GM12801 (cell line): ENCODE data around the gene MTOR.

ENCODE experiments used
- TF ChIP-seq, protein P1 (sequence below): IDR thresholded peaks from one replicate; pipeline ENCODE4 v1.5.1; 2011; ENCODE audit warnings: control low read depth; ENCODE audit not compliant: insufficient read length; ENCODE audit errors: extremely low read depth

Gene MTOR

DNA sequence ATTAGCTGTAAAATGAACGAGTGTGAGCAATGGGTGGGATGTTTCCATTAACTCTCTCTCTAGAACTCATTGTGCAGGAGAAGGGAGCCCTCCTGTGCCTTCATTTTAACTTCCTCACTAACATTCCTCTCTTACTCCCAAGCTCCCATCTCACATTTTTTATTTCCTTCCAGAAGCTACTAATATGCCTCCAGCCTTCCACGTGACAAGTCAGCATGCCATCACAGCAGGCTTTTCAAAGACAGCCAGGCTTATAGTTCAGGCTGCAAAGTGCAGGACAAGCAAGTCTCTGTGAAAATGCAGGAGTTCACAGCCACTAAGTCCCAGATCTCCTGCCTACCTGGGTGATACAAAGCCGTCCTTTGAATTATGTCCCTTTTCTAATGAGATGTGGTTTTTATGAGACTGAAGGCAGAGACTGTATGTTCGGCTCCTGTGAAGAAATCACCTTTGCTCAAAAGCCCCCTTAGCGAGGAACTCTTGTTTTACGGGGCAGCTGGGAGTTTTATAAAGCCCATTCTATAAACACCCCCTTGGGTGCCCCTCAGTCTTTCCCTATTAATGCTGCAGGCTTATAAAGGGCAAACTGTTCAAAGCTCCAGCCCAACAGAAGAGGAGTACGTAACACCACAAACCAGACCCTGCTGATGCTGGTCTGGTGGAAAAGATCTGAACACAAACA is 87.9 kb downstream of the MTOR start:
- TF ChIP-seq, protein P1, sequence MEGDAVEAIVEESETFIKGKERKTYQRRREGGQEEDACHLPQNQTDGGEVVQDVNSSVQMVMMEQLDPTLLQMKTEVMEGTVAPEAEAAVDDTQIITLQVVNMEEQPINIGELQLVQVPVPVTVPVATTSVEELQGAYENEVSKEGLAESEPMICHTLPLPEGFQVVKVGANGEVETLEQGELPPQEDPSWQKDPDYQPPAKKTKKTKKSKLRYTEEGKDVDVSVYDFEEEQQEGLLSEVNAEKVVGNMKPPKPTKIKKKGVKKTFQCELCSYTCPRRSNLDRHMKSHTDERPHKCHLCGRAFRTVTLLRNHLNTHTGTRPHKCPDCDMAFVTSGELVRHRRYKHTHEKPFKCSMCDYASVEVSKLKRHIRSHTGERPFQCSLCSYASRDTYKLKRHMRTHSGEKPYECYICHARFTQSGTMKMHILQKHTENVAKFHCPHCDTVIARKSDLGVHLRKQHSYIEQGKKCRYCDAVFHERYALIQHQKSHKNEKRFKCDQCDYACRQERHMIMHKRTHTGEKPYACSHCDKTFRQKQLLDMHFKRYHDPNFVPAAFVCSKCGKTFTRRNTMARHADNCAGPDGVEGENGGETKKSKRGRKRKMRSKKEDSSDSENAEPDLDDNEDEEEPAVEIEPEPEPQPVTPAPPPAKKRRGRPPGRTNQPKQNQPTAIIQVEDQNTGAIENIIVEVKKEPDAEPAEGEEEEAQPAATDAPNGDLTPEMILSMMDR = no peak

DNA sequence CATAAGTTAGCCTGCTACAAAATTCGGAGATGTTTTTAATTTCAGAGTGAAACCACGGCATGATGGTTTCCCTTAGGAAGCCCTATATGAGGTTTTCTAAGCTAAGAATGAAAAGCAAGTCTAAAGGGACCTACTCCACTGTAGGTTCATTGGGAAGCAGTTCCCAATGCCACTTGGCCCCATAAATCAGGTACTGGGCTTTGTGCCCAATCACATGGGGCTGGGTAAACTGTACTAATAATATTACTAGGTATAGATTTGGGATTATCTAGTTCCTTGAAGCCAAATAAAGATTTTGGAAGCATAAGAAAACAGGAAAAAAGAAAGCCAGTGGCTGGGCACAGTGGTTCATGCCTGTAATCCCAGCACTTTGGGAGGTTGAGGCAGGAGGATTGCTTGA is 92.2 kb downstream of the MTOR start:
- TF ChIP-seq, protein P1 = no peak

DNA sequence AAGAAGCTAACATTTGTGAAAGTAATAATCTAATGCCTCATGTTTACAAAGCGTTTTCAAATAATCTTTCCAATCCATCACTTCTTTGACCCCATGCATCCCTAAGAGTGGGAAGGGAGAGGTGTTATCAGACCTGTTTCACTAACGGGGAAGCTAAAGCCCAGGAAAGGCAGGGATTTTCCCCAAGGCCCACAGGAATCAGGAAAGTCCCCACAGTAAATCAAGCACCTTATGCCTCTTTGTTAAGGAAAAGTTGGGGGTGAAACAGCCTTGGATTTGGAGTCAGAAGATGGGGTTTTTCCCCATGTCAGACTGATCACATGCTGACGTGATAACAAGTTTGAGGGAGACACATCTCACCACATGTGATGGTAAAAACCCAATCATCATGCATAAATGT is 93.1 kb downstream of the MTOR start:
- TF ChIP-seq, protein P1 = no peak

DNA sequence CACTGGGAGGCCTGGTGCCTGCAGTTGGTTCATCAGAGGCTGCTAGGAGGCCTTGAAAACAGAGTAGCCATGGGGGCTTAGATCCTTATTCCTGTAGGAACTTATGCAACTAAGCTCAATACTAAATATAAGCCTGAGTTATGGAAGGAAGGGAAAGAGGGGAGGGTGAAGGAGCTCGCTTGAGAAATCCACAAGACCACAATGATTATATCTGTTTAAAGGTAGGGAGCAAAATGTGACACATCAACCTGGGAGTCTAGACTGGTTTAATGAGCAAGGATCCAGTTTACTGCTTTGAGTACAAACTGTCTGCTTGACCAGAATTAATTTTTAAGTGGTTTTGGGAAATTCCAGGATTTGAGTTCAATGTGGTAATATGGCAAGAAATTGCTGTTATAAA is 93.6 kb downstream of the MTOR start:
- TF ChIP-seq, protein P1 = no peak

DNA sequence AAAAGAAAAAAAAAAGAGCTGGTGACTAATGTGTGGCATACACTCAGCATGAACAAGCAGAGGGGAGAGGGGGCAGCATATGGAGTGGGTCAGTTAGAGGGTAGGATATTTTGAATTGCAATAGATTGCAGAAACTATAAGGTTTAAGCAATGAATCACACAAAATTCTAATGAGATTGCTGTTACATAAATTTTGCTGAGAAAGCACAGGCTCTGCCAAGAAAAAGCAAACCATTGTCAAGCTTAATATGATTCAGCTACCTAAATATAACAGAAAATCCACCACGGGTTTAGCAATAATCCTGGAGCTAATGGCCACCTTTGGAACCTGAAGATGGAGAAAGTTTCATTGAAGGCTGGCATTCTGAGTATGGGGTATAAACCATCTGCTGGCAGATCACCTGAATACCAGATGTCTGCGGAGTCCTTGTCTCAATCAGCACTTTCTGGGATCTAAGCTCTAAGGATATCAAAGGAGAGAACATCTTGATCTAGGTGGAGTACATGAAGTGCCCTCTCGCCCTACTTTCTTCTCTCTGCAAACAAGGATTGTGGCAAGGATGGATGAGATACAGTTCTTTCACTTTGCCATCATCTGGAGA is 103.5 kb downstream of the MTOR start:
- TF ChIP-seq, protein P1 = no peak

DNA sequence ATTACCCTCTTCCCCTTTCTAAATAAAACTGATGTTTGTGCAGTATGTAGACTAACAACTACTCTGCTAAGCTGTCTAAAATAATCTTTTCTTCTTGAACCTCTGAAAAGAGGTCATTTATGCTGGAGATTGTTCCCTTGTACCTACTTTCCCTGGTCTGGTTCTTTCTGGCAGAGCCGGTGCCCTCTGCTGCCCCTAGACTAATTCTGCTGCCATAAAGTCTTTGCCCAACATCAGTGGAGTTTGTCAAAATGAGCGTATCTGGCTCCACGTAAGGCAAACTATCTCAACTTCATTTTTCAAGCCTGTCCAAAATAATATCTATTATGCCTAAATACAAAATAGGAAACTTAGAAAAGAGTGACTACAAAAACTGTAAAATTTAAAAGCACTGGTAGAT is 104.1 kb downstream of the MTOR start:
- TF ChIP-seq, protein P1 = no peak

DNA sequence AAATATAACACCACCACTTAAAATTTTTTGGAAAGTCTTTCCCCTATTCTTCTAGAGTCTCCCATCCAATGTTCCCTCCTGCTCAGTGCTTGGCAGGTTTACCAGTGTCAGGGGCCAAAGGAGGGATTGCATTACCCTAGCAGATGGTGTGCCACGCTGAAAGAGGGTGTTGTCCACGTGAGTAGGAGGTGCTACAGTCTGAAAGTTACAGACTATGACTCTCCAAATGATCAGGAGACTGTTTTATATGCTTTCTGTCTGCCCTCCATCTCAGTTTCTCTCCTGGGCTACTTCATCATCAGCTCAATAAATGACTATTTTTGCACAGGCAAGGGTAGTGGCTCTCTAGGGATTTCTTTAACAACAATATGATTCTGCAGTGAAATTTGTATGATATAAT is 104.5 kb downstream of the MTOR start:
- TF ChIP-seq, protein P1 = no peak

DNA sequence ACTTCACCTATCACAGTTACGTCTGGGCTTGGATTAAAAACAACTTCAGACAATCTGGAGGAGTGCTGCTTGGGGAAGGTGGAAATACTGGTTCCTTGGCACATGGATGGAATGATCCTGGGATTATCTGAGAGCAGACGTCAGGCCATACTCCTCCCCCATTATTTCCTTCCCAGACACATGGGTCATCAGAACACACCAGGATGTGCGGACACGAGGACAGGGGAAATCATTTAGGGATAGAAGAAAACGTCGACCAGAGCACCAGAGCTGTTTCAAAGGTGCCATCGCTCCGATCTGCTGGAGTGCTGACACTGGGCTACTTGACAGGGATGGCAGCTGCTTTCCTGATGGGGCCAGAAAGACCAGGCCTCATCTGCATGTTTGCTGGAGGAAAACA is 105.0 kb downstream of the MTOR start:
- TF ChIP-seq, protein P1 = no peak
